Activated CD8-positive, alpha-beta memory T cell treated with anti-CD3 and anti-CD28 coated beads, Interleukin-2, amount 10 ng/mL, durations not matched to agents 7 days and 5 days (primary cell): ENCODE results near the gene KRT81. TPM values are rescaled to one million over a fixed set of nuclear protein-coding genes. Genes with fewer than 3 reads are reported as not detected.
"Not testable (repeated sequence)": the region's sequence is repeated elsewhere in the genome, so short reads cannot be mapped to it uniquely, and the experiment has no call there.

Source experiments
- ATAC-seq: fragments of 150-1000 bp; cut with Tn5 transposase; one replicate; pipeline ENCODE4 v1.10.0; 2021; ENCODE audit warnings: moderate library complexity
- CTCF ChIA-PET: fragments of 350-600 bp; sonication (Branson Sonifier 250); formaldehyde crosslinking; loops from one replicate; lab custom pipeline; 2021; ENCODE audit warnings: antibody characterized with exemption; lab: Charles Lee
- DNase-seq: peaks from one replicate; pipeline ENCODE4 v3.0.0-alpha.2; 2020
- H3K27ac Mint-ChIP-seq: one replicate; pipeline ENCODE4 v1.8.0; 2021; ENCODE audit warnings: mild to moderate bottlenecking, mixed read lengths
- H3K27me3 Mint-ChIP-seq: one replicate; pipeline ENCODE4 v1.8.0; 2021; ENCODE audit warnings: mixed read lengths
- H3K36me3 Mint-ChIP-seq: one replicate; pipeline ENCODE4 v1.8.0; 2021; ENCODE audit warnings: mild to moderate bottlenecking, mixed read lengths
- H3K4me1 Mint-ChIP-seq: one replicate; pipeline ENCODE4 v1.8.0; 2021; ENCODE audit warnings: mixed read lengths
- H3K4me3 Mint-ChIP-seq: one replicate; pipeline ENCODE4 v1.8.0; 2021; ENCODE audit warnings: mild to moderate bottlenecking, moderate library complexity, mixed read lengths
- H3K9me3 Mint-ChIP-seq: one replicate; pipeline ENCODE4 v1.8.0; 2022; ENCODE audit warnings: low read depth, mixed read lengths
- total RNA-seq, 2 experiments: library from RNA; stranded (reverse); gene quantifications; one replicate each; pipeline ENCODE4 v1.2.3, GENCODE V29; 2021

The KRT81 gene
- total RNA-seq, 2 experiments from 2014 or later = 0.30 TPM; not detected in 1

DNA sequence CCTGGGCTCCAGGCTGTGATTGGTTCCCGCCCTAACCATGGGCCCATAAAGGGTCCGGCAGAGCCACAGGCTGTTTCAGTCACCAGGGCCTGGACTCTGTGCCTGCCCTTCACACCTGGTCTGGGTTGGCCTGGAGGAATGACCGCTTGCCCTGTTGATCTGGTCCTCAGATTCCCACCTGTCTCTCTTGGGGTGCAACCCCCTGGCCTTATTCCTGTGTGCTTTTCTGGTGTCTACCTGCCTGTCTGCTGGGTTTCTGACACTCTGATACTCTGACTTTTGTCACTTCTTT, 32.8 kb upstream of the KRT81 start:
- H3K27me3 Mint-ChIP-seq = peaks cover 56% of the 10 kb centered on the region
- no peak for DNase-seq
- peaks cover 18% of the 10 kb centered on the region for H3K4me1 Mint-ChIP-seq
- no peaks in the 10 kb centered on the region for H3K9me3 Mint-ChIP-seq
- H3K27ac Mint-ChIP-seq = no peak overlapping the region
- no peak for ATAC-seq
- CTCF ChIA-PET = interaction anchor here (1.0 kb wide), 1 partner anchor 45 kb away, joined by 3 read pairs; no protein-coding TSS in a partner anchor
- H3K4me3 Mint-ChIP-seq = no peak overlapping the region
- no peaks in the 10 kb centered on the region for H3K36me3 Mint-ChIP-seq

- peaks cover 60% of the 10 kb centered on the region for H3K27me3 Mint-ChIP-seq
- H3K36me3 Mint-ChIP-seq = no peaks in the 10 kb centered on the region
- ATAC-seq (no peak), DNase-seq (no peak)
- H3K9me3 Mint-ChIP-seq = no peaks in the 10 kb centered on the region
- no peak overlapping the region for H3K4me3 Mint-ChIP-seq
- CTCF ChIA-PET = interaction anchor here (1.0 kb wide), 1 partner anchor 44 kb away, joined by 3 read pairs; no protein-coding TSS in a partner anchor
- H3K4me1 Mint-ChIP-seq = peaks cover 17% of the 10 kb centered on the region
- no peak overlapping the region for H3K27ac Mint-ChIP-seq
These were observed 32.2 kb upstream of the KRT81 start for GRCh38 chr12:52323416-52324152.

GRCh38 chr12:52323001-52323400, 31.7 kb upstream of the KRT81 start:
- H3K4me3 Mint-ChIP-seq = no peak overlapping the region
- H3K4me1 Mint-ChIP-seq = peaks cover 13% of the 10 kb centered on the region
- H3K27ac Mint-ChIP-seq = no peak overlapping the region
- ATAC-seq (no peak), DNase-seq (no peak)
- no peaks in the 10 kb centered on the region for H3K9me3 Mint-ChIP-seq
- CTCF ChIA-PET = interaction anchor here (1.0 kb wide), 1 partner anchor 44 kb away, joined by 3 read pairs; no protein-coding TSS in a partner anchor
- H3K27me3 Mint-ChIP-seq = peaks cover 65% of the 10 kb centered on the region
- no peaks in the 10 kb centered on the region for H3K36me3 Mint-ChIP-seq

DNA sequence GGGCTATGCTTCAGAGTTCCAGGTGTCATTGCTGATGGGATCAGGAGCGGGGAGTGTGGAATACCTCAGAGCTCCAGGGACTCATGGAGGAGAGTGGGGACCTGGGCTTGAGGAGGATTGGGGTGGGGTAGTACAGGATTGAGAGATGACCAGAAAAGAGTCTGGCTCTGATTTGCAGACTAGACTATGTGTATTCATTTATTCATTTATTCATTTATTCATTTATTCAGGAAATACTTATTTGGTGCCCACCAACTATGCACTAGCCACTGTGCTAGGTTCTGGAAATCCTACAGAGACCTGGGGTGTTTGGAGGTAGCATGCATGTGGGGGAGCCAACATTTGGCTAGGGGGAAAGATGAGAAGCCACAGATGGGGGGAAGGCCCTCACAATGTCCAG, 30.7 kb upstream of the KRT81 start:
- H3K9me3 Mint-ChIP-seq = no peaks in the 10 kb centered on the region
- H3K36me3 Mint-ChIP-seq = no peaks in the 10 kb centered on the region
- DNase-seq = no peak
- peaks cover 4% of the 10 kb centered on the region for H3K4me1 Mint-ChIP-seq
- H3K27me3 Mint-ChIP-seq = peaks cover 63% of the 10 kb centered on the region
- CTCF ChIA-PET = interaction anchor here (1.5 kb wide), 1 partner anchor 43 kb away, joined by 3 read pairs; no protein-coding TSS in a partner anchor
- no peak overlapping the region for H3K4me3 Mint-ChIP-seq
- no peak for ATAC-seq
- no peak overlapping the region for H3K27ac Mint-ChIP-seq

- Mint-ChIP-seq H3K36me3 (no peaks in the 10 kb centered on the region), H3K4me1 (no peaks in the 10 kb centered on the region), H3K27ac (no peak overlapping the region), H3K4me3 (no peak overlapping the region), H3K27me3 (peaks cover 62% of the 10 kb centered on the region), H3K9me3 (no peaks in the 10 kb centered on the region)
- ATAC-seq = no peak
- no peak for DNase-seq
- CTCF ChIA-PET = interaction anchor here (1.5 kb wide), 1 partner anchor 42 kb away, joined by 3 read pairs; no protein-coding TSS in a partner anchor
These were observed 30.1 kb upstream of the KRT81 start for GRCh38 chr12:52321418-52321817.

GRCh38 chr12:52320784-52321400, 29.6 kb upstream of the KRT81 start, which contains the start of gene KRT83:
KRT83 (minus strand) TSS chr12:52321398; CDS start chr12:52321335, 63 bp downstream.
- CTCF ChIA-PET = interaction anchor here (1.5 kb wide), 1 partner anchor 42 kb away, joined by 3 read pairs; no protein-coding TSS in a partner anchor
- Mint-ChIP-seq H3K9me3 (no peaks in the 10 kb centered on the region), H3K27ac (no peak within 1 kb of the TSS), H3K4me1 (no peaks in the 10 kb centered on the region), H3K36me3 (no peaks in the 10 kb centered on the region), H3K4me3 (no peak within 1 kb of the TSS), H3K27me3 (peaks cover 60% of the 10 kb centered on the region)
- DNase-seq (no peak), ATAC-seq (no peak)

- no peak for ATAC-seq
- H3K36me3 Mint-ChIP-seq = no peaks in the 10 kb centered on the region
- DNase-seq = no peak
- peaks cover 49% of the 10 kb centered on the region for H3K27me3 Mint-ChIP-seq
- H3K9me3 Mint-ChIP-seq = no peaks in the 10 kb centered on the region
- CTCF ChIA-PET = interaction anchor here (0.8 to 1.7 kb wide), 8 partner anchors 8 to 161 kb away, joined by 3 to 6 read pairs (median 4); no protein-coding TSS in a partner anchor
- no peak overlapping the region for H3K27ac Mint-ChIP-seq
- H3K4me3 Mint-ChIP-seq = no peak overlapping the region
- H3K4me1 Mint-ChIP-seq = no peaks in the 10 kb centered on the region
These were observed 27.8 kb upstream of the KRT81 start for GRCh38 chr12:52319097-52319496.

- no peaks in the 10 kb centered on the region for H3K9me3 Mint-ChIP-seq
- no peak for ATAC-seq
- CTCF ChIA-PET = interaction anchor here (0.8 to 1.7 kb wide), 7 partner anchors 8 to 161 kb away, joined by 3 to 7 read pairs (median 4); no protein-coding TSS in a partner anchor
- H3K36me3 Mint-ChIP-seq = no peaks in the 10 kb centered on the region
- peaks cover 55% of the 10 kb centered on the region for H3K27me3 Mint-ChIP-seq
- no peak overlapping the region for H3K27ac Mint-ChIP-seq
- H3K4me1 Mint-ChIP-seq = no peaks in the 10 kb centered on the region
- no peak for DNase-seq
- H3K4me3 Mint-ChIP-seq = no peak overlapping the region
These were observed 27.1 kb upstream of the KRT81 start for GRCh38 chr12:52318241-52318990.

DNA sequence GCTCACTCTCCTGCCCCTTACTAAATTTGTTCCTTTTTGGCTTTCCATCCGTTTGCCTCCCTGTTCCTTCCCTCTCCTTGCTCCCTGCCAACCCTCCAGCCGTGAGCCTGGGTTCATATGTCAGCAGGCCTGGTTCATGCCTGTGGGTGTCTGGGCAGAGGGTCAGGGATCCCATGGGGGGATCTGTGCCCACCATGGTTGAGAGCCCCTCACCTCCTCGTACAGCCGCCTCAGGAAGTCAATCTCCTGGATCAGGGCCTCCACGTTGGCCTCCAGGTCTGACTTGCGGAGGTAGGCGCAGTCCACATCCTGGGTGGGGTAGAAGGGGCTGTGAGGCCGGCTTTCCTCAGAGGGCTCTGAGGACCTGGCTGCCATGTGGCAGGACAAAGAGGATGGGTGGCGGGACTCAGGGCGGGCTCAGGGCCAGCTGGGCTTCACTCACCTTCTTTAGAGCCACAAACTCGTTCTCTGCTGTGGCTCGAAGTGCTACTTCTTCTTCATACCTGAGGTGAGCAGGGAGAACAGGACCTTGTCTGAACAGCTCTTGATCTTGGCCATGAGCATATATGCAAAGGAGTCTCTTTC, 26.2 kb upstream of the KRT81 start:
- Mint-ChIP-seq H3K27ac (no peak overlapping the region), H3K27me3 (peaks cover 56% of the 10 kb centered on the region), H3K36me3 (no peaks in the 10 kb centered on the region), H3K4me1 (no peaks in the 10 kb centered on the region), H3K4me3 (no peak overlapping the region), H3K9me3 (no peaks in the 10 kb centered on the region)
- CTCF ChIA-PET = interaction anchor here (1.2 to 1.4 kb wide), 2 partner anchors 10 to 292 kb away, joined by 3 to 7 read pairs; no protein-coding TSS in a partner anchor
- DNase-seq = no peak
- no peak for ATAC-seq

- H3K9me3 Mint-ChIP-seq = no peaks in the 10 kb centered on the region
- CTCF ChIA-PET = interaction anchor here (1.2 to 1.5 kb wide), 3 partner anchors 162 to 563 kb away, joined by 3 to 5 read pairs (median 3); no protein-coding TSS in a partner anchor
These were observed 25.4 kb upstream of the KRT81 start for GRCh38 chr12:52316701-52317100.

DNA sequence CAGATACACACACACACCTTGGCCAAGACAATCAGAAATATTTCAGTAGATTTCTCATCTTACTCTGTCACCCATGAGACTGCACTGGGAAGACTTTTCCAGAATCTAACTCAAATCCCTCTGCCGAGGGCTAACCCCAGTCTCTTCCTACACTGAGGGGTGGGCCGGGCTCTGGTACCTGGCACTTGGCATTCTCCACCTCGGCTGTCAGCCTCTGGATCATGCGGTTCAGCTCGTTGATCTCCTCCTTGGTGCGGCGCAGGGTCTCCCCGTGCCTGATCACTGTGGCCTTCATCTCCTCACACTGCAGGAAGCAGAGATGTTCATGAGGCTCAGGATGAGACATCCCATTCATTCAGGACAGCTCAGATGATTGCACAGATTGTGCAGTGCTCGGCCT, 25.0 kb upstream of the KRT81 start:
- no peak for ATAC-seq
- H3K36me3 Mint-ChIP-seq = no peaks in the 10 kb centered on the region

More at GRCh38 chr12:52316701-52317100, 25.4 kb upstream of the KRT81 start:
- H3K27ac Mint-ChIP-seq = no peak overlapping the region
- no peak overlapping the region for H3K4me3 Mint-ChIP-seq
- peaks cover 55% of the 10 kb centered on the region for H3K27me3 Mint-ChIP-seq
- ATAC-seq = no peak
- DNase-seq = peak; percentile 23
- no peaks in the 10 kb centered on the region for H3K4me1 Mint-ChIP-seq
- no peaks in the 10 kb centered on the region for H3K36me3 Mint-ChIP-seq

DNA sequence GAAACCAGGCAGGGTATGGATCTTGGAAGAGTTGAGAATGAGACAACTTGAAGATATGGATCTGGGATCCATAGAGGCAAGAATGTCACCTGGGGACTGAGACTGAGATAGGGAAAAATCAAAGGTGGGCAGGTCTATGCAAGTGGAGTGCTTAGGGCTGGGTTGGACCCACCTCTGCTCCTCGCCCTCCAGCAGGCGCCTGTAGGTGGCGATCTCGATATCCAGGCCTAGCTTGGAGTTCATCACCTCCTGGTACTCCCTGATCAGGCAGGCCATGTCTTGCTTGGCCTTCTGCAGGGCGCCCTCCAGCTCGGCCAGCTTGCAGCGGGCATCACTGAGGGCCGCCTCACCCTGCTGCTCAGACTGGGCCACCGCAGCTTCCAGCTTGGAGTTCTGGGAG, 24.4 kb upstream of the KRT81 start:
- H3K4me1 Mint-ChIP-seq, H3K36me3 Mint-ChIP-seq, H3K27ac Mint-ChIP-seq, ATAC-seq, H3K9me3 Mint-ChIP-seq, H3K4me3 Mint-ChIP-seq: not testable (repeated sequence)
- CTCF ChIA-PET = interaction anchor here (0.6 to 1.9 kb wide), 8 partner anchors 9 to 564 kb away, joined by 3 to 7 read pairs (median 3); no protein-coding TSS in a partner anchor
- peak; percentile 62 for DNase-seq
- H3K27me3 Mint-ChIP-seq = peaks cover 63% of the 10 kb centered on the region

More for the DNA sequence above, 25.0 kb upstream of the KRT81 start:
- CTCF ChIA-PET = interaction anchor here (0.6 to 1.9 kb wide), 9 partner anchors 10 to 563 kb away, joined by 3 to 7 read pairs (median 3); no protein-coding TSS in a partner anchor
- Mint-ChIP-seq H3K4me3 (no peak overlapping the region), H3K9me3 (no peaks in the 10 kb centered on the region), H3K4me1 (no peaks in the 10 kb centered on the region), H3K27ac (no peak overlapping the region), H3K27me3 (peaks cover 59% of the 10 kb centered on the region)
- DNase-seq = no peak
